Glutamatergic neuron (in vitro differentiated cells): ENCODE data around the gene LAMC1. TPM values are rescaled to one million over a fixed set of nuclear protein-coding genes. Genes with fewer than 3 reads are reported as not detected.

Source experiments
- DNase-seq: peaks from one replicate; pipeline ENCODE4 v3.0.0; 2022
- H3K27ac Mint-ChIP-seq: one replicate; pipeline ENCODE4 v1.8.0; 2020; ENCODE audit warnings: mild to moderate bottlenecking, mixed read lengths, inconsistent platforms; ENCODE audit not compliant: unreplicated experiment
- H3K27me3 Mint-ChIP-seq: one replicate; pipeline ENCODE4 v1.8.0; 2020; ENCODE audit warnings: mild to moderate bottlenecking, moderate library complexity, mixed read lengths, inconsistent platforms; ENCODE audit not compliant: unreplicated experiment
- H3K36me3 Mint-ChIP-seq: one replicate; pipeline ENCODE4 v1.8.0; 2020; ENCODE audit warnings: mild to moderate bottlenecking, mixed read lengths, inconsistent platforms; ENCODE audit not compliant: unreplicated experiment
- H3K4me1 Mint-ChIP-seq: one replicate; pipeline ENCODE4 v1.8.0; 2020; ENCODE audit warnings: mild to moderate bottlenecking, low read depth, mixed read lengths, inconsistent platforms; ENCODE audit not compliant: unreplicated experiment
- H3K4me3 Mint-ChIP-seq: one replicate; pipeline ENCODE4 v1.8.0; 2020; ENCODE audit warnings: mild to moderate bottlenecking, mixed read lengths, inconsistent platforms; ENCODE audit not compliant: unreplicated experiment
- H3K9me3 Mint-ChIP-seq: one replicate; pipeline ENCODE4 v1.8.0; 2020; ENCODE audit warnings: mild to moderate bottlenecking, moderate library complexity, mixed read lengths, inconsistent platforms; ENCODE audit not compliant: unreplicated experiment
- CTCF ChIP-seq: fragments of 200-600 bp; sonication (generic); IDR thresholded peaks from one replicate; pipeline ENCODE4 v1.5.0; 2021; ENCODE audit not compliant: partially characterized antibody, unreplicated experiment
- long read RNA-seq: library from polyadenylated mRNA; unstranded; transcript quantifications from one replicate; pipeline ENCODE4 v2.0.0, GENCODE V29; 2020; ENCODE audit not compliant: unreplicated experiment
- total RNA-seq: library from RNA; stranded (reverse); fragmentation: NEBNext Ultra II Directional; extraction: Animal tissue kit (Norgen Biotek cat#: 25700); gene quantifications from one replicate; pipeline ENCODE4 v1.2.1, GENCODE V29; 2021; ENCODE audit not compliant: unreplicated experiment

The LAMC1 gene
- 51.8 TPM for total RNA-seq
- long read RNA-seq, partial matches to known transcripts, result 3 of 4 reads
- long read RNA-seq, other reads (novel, unspliced or antisense), result 1 of 4 reads

- Mint-ChIP-seq H3K9me3 (peaks cover 7% of the 10 kb centered on the region), H3K4me1 (peaks cover 29% of the 10 kb centered on the region), H3K4me3 (peak within 1 kb of the TSS; percentile 95), H3K27ac (peak within 1 kb of the TSS; percentile 85), H3K36me3 (no peaks in the 10 kb centered on the region), H3K27me3 (peaks cover 11% of the 10 kb centered on the region)
- no peak for TF ChIP-seq CTCF
- peak; percentile 93 for DNase-seq
These were observed at the start of gene LAMC1 for GRCh38 chr1:183023146-183023600. LAMC1 (plus strand) TSS chr1:183023420; CDS start chr1:183023717, 297 bp downstream.

GRCh38 chr1:182974506-182975191 lies 48.6 kb upstream of the LAMC1 start:
- Mint-ChIP-seq H3K9me3 (no peaks in the 10 kb centered on the region), H3K4me1 (no peaks in the 10 kb centered on the region), H3K4me3 (no peak overlapping the region), H3K27ac (no peak overlapping the region), H3K36me3 (no peaks in the 10 kb centered on the region), H3K27me3 (no peaks in the 10 kb centered on the region)
- DNase-seq, result no peak
- no peak for TF ChIP-seq CTCF

- Mint-ChIP-seq H3K27me3 (no peaks in the 10 kb centered on the region), H3K36me3 (no peaks in the 10 kb centered on the region), H3K4me3 (no peak overlapping the region), H3K27ac (no peak overlapping the region), H3K4me1 (no peaks in the 10 kb centered on the region), H3K9me3 (no peaks in the 10 kb centered on the region)
- DNase-seq, result no peak
- no peak for TF ChIP-seq CTCF
These were observed 45.7 kb upstream of the LAMC1 start for GRCh38 chr1:182977480-182977879.

- H3K36me3 Mint-ChIP-seq, result no peaks in the 10 kb centered on the region
- H3K9me3 Mint-ChIP-seq, result no peaks in the 10 kb centered on the region
- DNase-seq, result no peak
- no peak for TF ChIP-seq CTCF
- H3K27ac Mint-ChIP-seq, result no peak overlapping the region
- H3K27me3 Mint-ChIP-seq, result no peaks in the 10 kb centered on the region
- H3K4me1 Mint-ChIP-seq, result no peaks in the 10 kb centered on the region
- no peak overlapping the region for H3K4me3 Mint-ChIP-seq
These were observed 44.9 kb upstream of the LAMC1 start for GRCh38 chr1:182978151-182978853.

GRCh38 chr1:182984138-182984537 lies 39.1 kb upstream of the LAMC1 start:
- Mint-ChIP-seq H3K27ac (no peak overlapping the region), H3K9me3 (no peaks in the 10 kb centered on the region)

More at GRCh38 chr1:182984138-182984537, 39.1 kb upstream of the LAMC1 start:
- no peaks in the 10 kb centered on the region for H3K4me1 Mint-ChIP-seq
- H3K27me3 Mint-ChIP-seq, result peaks cover 2% of the 10 kb centered on the region
- no peaks in the 10 kb centered on the region for H3K36me3 Mint-ChIP-seq
- no peak overlapping the region for H3K4me3 Mint-ChIP-seq
- no peak for TF ChIP-seq CTCF
- DNase-seq, result no peak
